Measurements from ENCODE around the gene CCDC124.

Gene CCDC124

DNA sequence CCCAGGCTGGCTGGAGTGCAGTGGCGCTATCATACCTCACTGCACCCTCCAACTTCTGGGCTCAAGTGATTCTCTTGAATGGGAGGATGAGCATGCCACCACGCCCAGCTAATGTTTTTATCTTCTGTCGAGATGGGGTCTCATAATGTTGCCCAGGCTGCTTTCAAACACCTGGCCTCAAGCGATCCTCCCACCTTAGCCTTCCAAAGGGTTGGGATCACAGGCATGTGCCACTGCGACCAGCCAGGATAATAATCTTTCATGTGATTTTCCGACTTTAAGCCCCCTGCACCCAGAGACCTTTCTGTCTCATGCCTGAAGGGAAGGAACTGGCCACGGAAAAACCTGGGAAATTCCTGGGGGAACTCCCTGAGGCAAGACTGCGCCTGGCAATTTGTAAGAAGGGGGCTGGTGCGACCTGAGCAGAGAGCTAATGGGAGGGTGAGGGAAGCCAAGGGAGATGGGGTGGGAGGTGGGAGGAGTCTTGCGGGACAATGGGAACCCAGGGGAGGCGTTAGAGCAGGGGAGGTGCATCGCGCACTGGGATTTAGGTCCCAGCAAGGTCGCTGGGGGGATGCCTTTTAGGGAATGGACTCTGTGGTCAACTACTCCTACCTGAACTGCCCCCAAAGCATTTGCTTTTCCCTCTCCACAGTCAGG, 1.2 kb upstream of the CCDC124 start:
- TF ChIP-seq, protein P1, sequence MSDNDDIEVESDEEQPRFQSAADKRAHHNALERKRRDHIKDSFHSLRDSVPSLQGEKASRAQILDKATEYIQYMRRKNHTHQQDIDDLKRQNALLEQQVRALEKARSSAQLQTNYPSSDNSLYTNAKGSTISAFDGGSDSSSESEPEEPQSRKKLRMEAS (IDR thresholded peaks at IDR 0.05) = no peak
- TF ChIP-seq ZBTB7A (IDR thresholded peaks at IDR 0.05; ENCODE audit: low read depth) = 0 out of 2 replicates have a peak, but pooled peaks have one; percentile 51

DNA sequence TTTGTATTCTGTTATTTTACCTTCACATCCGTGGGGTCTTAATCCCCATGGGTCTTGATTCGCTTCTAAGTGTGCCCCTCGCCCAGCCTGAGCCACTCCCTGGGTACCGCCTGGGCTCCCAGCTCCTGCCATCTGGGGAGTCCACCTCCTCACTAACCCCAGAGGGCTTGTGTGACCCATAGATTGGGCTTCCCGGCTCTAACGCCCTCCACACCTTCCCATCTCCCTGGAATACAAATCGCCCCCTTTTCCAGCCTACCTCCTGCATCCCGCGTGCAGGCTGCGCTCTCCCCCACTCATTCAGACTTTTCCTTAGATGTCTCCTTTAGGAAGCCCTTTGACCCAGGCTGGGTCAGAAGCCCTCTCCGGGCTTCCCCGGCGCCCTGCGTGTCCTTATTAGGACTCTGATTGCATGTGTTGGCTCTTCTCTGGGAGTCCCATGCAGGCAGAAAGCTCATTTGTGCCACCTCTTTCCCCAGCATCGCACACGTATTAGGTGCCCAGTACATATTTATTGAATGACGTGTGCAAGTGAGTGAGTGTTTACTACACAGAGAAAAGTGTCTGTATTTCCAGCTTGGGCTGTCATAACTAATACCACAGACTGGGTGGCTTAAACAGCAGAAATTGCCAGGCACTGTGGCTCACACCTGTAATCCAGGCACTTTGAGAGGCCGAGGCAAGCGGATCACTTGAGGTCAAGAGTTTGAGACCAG, 757 bp downstream of the CCDC124 start:
- TF ChIP-seq RAD21 (IDR thresholded peaks at IDR 0.05; ENCODE audit: low read depth) (no peak), CREB1 (IDR thresholded peaks at IDR 0.05; ENCODE audit: low read depth) (no peak)

DNA sequence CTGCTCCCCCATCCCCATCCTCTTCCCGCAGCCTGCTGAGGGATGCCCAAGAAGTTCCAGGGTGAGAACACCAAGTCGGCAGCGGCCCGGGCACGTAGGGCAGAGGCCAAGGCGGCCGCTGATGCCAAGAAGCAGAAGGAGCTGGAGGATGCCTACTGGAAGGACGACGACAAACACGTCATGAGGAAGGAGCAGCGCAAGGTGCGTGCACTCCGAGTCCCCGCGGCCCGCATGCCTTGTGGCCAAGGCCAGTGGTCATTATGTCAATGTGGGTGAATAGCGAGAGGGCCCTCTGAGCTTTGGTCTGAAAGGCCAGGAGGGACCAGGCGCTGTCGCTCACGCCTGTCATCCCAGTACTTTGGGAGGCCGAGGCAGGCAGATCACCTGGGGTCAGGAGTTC, 3.6 kb downstream of the CCDC124 start:
- no peak for TF ChIP-seq TCF12 (IDR thresholded peaks at IDR 0.05; ENCODE audit: low read depth)
- no peak for TF ChIP-seq CEBPB (IDR thresholded peaks at IDR 0.05)

DNA sequence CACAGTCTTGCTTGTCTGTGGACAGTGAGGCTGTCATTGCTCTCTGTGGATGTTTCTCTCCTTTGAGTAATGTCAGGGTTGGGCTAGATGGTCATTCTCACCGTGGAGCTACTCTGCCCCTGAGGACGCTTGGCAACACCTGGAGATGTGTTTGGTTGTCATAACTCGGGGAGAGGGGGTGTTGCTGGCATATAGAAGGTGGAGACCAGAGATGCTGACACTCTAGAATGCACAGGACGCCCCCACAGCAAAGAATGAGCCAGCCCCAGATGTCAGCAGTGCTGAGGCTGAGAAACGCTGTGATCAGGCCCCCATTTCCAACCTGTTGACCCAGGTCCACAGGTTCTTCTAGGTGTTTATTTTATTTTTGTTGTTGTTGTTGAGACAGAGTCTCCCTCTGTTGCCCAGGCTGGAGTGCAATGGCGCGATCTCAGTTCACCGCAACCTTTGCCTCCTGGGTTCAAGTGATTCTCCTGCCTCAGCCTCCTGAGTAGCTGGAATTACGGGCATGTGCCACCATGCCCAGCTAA, 4.6 kb downstream of the CCDC124 start:
- TF ChIP-seq CEBPB (IDR thresholded peaks at IDR 0.05) = no peak
- TF ChIP-seq, protein P1 (IDR thresholded peaks at IDR 0.05) = no peak
- TF ChIP-seq, protein P2, sequence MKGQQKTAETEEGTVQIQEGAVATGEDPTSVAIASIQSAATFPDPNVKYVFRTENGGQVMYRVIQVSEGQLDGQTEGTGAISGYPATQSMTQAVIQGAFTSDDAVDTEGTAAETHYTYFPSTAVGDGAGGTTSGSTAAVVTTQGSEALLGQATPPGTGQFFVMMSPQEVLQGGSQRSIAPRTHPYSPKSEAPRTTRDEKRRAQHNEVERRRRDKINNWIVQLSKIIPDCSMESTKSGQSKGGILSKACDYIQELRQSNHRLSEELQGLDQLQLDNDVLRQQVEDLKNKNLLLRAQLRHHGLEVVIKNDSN (IDR thresholded peaks at IDR 0.05) = no peak
- no peak for TF ChIP-seq ZBTB7A (IDR thresholded peaks at IDR 0.05; ENCODE audit: low read depth)
- TF ChIP-seq, protein P3, sequence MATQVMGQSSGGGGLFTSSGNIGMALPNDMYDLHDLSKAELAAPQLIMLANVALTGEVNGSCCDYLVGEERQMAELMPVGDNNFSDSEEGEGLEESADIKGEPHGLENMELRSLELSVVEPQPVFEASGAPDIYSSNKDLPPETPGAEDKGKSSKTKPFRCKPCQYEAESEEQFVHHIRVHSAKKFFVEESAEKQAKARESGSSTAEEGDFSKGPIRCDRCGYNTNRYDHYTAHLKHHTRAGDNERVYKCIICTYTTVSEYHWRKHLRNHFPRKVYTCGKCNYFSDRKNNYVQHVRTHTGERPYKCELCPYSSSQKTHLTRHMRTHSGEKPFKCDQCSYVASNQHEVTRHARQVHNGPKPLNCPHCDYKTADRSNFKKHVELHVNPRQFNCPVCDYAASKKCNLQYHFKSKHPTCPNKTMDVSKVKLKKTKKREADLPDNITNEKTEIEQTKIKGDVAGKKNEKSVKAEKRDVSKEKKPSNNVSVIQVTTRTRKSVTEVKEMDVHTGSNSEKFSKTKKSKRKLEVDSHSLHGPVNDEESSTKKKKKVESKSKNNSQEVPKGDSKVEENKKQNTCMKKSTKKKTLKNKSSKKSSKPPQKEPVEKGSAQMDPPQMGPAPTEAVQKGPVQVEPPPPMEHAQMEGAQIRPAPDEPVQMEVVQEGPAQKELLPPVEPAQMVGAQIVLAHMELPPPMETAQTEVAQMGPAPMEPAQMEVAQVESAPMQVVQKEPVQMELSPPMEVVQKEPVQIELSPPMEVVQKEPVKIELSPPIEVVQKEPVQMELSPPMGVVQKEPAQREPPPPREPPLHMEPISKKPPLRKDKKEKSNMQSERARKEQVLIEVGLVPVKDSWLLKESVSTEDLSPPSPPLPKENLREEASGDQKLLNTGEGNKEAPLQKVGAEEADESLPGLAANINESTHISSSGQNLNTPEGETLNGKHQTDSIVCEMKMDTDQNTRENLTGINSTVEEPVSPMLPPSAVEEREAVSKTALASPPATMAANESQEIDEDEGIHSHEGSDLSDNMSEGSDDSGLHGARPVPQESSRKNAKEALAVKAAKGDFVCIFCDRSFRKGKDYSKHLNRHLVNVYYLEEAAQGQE (IDR thresholded peaks at IDR 0.05; ENCODE audit: low read depth) = no peak
- no peak for TF ChIP-seq CREB1 (IDR thresholded peaks at IDR 0.05; ENCODE audit: low read depth)

DNA sequence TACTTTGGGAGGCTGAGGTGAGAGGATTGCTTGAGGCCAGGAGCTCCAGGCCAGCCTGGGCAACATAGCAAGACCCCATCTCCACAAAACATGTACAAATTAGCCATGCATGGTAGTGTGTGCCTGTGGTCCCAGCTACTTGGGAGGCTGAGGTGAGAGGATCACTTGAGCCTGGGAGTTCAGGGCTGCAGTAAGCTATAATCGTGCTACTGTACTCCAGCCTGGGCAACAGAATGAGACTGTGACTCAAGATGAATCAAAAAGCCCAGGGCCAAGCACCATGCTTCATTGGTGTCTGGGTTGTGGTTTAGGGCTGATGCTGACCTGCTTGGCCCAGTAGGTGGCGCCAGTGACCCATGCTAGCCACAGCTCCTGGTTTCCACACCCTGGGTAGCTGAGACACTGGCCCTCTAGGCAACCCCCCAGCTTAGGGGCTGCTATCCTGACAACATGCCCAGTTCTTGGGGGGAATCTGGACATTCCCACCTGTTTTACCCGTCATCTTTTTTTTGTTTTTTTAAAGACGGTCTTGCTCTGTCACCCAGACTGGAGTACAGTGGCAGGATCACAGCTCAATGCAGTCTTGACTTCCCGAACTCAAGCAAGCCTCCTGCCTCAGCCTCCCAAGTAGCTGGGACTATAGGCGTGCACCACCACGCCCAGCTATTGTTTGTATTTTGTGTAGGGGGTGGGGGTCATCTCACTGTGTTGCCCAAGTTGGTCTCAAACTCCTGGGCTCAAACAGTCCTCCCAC, 5.5 kb downstream of the CCDC124 start:
- TF ChIP-seq EP300 (IDR thresholded peaks at IDR 0.05; ENCODE audit: borderline replicate concordance) (no peak), RAD21 (IDR thresholded peaks at IDR 0.05; ENCODE audit: low read depth) (peak; percentile 88)

DNA sequence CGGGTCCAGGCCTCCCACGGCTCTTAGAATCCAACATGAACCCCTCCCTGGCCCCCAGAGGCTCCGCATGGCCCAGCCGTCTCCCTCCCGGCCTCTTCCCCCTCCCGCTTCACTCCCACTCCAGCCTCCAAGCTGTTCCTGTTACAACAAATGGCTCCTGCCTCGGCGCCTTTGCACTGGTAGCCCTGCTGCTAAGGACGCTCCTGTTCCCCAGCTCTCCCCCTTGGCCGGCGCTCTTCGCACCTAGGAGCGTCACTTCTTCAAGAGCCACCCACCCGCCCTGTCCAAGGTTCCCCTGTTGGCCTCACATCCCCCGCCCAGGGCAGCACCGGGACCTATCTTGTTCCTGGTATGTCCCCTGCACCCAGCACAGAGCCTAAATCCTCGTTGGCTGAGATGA, 9.4 kb downstream of the CCDC124 start:
- no peak for TF ChIP-seq NFIC (IDR thresholded peaks at IDR 0.05)
- TF ChIP-seq RAD21 (IDR thresholded peaks at IDR 0.05; ENCODE audit: low read depth) = no peak
- no peak for TF ChIP-seq EGR1 (IDR thresholded peaks at IDR 0.05)

DNA sequence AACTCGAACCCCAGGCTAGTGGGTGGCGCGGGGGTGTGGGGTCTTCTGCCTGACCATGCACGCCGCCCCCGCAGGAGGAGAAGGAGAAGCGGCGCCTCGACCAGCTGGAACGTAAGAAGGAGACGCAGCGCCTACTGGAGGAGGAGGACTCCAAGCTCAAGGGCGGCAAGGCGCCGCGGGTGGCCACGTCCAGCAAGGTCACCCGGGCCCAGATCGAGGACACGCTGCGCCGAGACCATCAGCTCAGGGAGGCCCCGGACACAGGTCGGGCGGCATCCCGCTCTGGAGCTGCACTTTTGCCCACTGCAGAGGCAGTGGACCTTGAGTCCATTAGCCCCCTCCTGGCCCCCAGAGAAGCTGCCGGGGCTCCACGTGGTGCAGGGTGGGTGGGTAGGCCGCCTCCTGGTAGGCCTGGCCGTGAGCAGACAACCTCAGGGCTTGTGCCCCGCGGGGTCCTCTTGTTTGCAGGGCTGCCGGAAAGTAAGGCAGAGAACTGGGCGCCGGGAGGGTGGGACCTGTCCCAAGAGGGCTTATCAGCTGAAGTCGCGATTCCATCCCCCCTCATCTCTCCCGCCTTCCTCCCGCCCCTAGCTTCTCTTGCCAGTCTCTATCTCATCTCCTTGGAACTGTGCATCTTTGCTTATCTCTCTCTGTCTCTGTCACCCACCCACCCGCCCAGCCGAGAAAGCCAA, 9.9 kb downstream of the CCDC124 start:
- TF ChIP-seq, protein P2 (IDR thresholded peaks at IDR 0.05) = no peak
- TF ChIP-seq NFIC (IDR thresholded peaks at IDR 0.05) (no peak), FOXM1 (IDR thresholded peaks at IDR 0.05; ENCODE audit: borderline replicate concordance, low read depth) (no peak), EGR1 (IDR thresholded peaks at IDR 0.05) (no peak), YY1 (IDR thresholded peaks at IDR 0.05; ENCODE audit: low read depth) (no peak), TEAD4 (IDR thresholded peaks at IDR 0.05) (no peak), ZBTB7A (IDR thresholded peaks at IDR 0.05; ENCODE audit: low read depth) (no peak), TAF1 (IDR thresholded peaks at IDR 0.05; ENCODE audit: low read depth) (no peak), CEBPB (IDR thresholded peaks at IDR 0.05) (no peak), CREB1 (IDR thresholded peaks at IDR 0.05; ENCODE audit: low read depth) (no peak), RAD21 (IDR thresholded peaks at IDR 0.05; ENCODE audit: low read depth) (no peak), EP300 (IDR thresholded peaks at IDR 0.05; ENCODE audit: borderline replicate concordance) (no peak), TCF12 (IDR thresholded peaks at IDR 0.05; ENCODE audit: low read depth) (no peak)
- TF ChIP-seq, protein P3 (IDR thresholded peaks at IDR 0.05; ENCODE audit: low read depth) = no peak
- TF ChIP-seq, protein P1 (IDR thresholded peaks at IDR 0.05) = no peak
